H9 (cell line): ENCODE data around the gene FGF12. TPM values are rescaled to one million over a fixed set of nuclear protein-coding genes. Genes with fewer than 3 reads are reported as not detected.

ENCODE experiments used
- DNase-seq: peaks from one replicate; pipeline ENCODE4 v3.0.0-alpha.2; 2017
- H2AFZ ChIP-seq: one replicate; pipeline ENCODE4 v1.6.1; 2013; ENCODE audit warnings: mild to moderate bottlenecking, low read length, control low read depth, moderate library complexity
- H2AK5ac ChIP-seq: 2 replicates; pipeline ENCODE4 v1.6.1; 2013; ENCODE audit warnings: low read length, control low read depth, mixed read lengths; ENCODE audit not compliant: insufficient read length
- H2BK120ac ChIP-seq: one replicate; pipeline ENCODE4 v1.6.1; 2013; ENCODE audit warnings: low read depth, mild to moderate bottlenecking, low read length, control low read depth, inconsistent platforms; ENCODE audit not compliant: poor library complexity, severe bottlenecking
- H2BK12ac ChIP-seq: 2 replicates; pipeline ENCODE4 v1.6.1; 2013; ENCODE audit warnings: low read length, control low read depth, mixed read lengths, low read depth; ENCODE audit not compliant: insufficient read length
- H2BK15ac ChIP-seq: 2 replicates; pipeline ENCODE4 v1.6.1; 2013; ENCODE audit warnings: low read depth, low read length, control low read depth
- H2BK20ac ChIP-seq: one replicate; pipeline ENCODE4 v1.6.1; 2013; ENCODE audit warnings: low read depth, mild to moderate bottlenecking, low read length, control low read depth, inconsistent platforms; ENCODE audit not compliant: poor library complexity, severe bottlenecking
- H2BK5ac ChIP-seq: 2 replicates; pipeline ENCODE4 v1.6.1; 2013; ENCODE audit warnings: low read length, control low read depth, mixed read lengths; ENCODE audit not compliant: insufficient read length
- H3K14ac ChIP-seq: 2 replicates; pipeline ENCODE4 v1.6.1; 2013; ENCODE audit warnings: low read length, control low read depth; ENCODE audit not compliant: insufficient read depth
- H3K18ac ChIP-seq: 2 replicates; pipeline ENCODE4 v1.6.1; 2013; ENCODE audit warnings: low read depth, mild to moderate bottlenecking, mixed read lengths, low read length, control low read depth; ENCODE audit not compliant: insufficient read length
- H3K23ac ChIP-seq: 2 replicates; pipeline ENCODE4 v1.6.1; 2013; ENCODE audit warnings: low read length, control low read depth, mixed read lengths, low read depth; ENCODE audit not compliant: insufficient read length
- H3K23me2 ChIP-seq: 2 replicates; pipeline ENCODE4 v1.6.1; 2013; ENCODE audit warnings: low read depth, mild to moderate bottlenecking, mixed read lengths, low read length, control low read depth; ENCODE audit not compliant: insufficient read length, poor library complexity, severe bottlenecking
- H3K27ac ChIP-seq: 2 replicates; pipeline ENCODE4 v1.5.1; 2013; ENCODE audit warnings: low read length, control low read depth, mixed read lengths, low read depth; ENCODE audit not compliant: insufficient read length
- H3K27me3 ChIP-seq: 2 replicates; pipeline ENCODE4 v1.6.1; 2013; ENCODE audit warnings: low read length, control low read depth, inconsistent platforms; ENCODE audit not compliant: insufficient read depth
- H3K4ac ChIP-seq: 2 replicates; pipeline ENCODE4 v1.6.1; 2013; ENCODE audit warnings: low read depth, mild to moderate bottlenecking, control low read depth, inconsistent platforms, low read length, moderate library complexity
- H3K4me1 ChIP-seq: 2 replicates; pipeline ENCODE4 v1.6.1; 2013; ENCODE audit warnings: low read length, control low read depth, inconsistent platforms; ENCODE audit not compliant: insufficient read depth
- H3K4me2 ChIP-seq: 2 replicates; pipeline ENCODE4 v1.6.1; 2013; ENCODE audit warnings: low read length, control low read depth, mixed read lengths; ENCODE audit not compliant: insufficient read length, insufficient read depth
- H3K56ac ChIP-seq: 2 replicates; pipeline ENCODE4 v1.6.1; 2013; ENCODE audit warnings: low read depth, mild to moderate bottlenecking, mixed read lengths, low read length, control low read depth; ENCODE audit not compliant: insufficient read length
- H3K79me1 ChIP-seq: 2 replicates; pipeline ENCODE4 v1.6.1; 2013; ENCODE audit warnings: low read depth, mild to moderate bottlenecking, moderate library complexity, low read length, control low read depth, inconsistent platforms; ENCODE audit not compliant: insufficient read depth, poor library complexity, severe bottlenecking
- H3K79me2 ChIP-seq: 2 replicates; pipeline ENCODE4 v1.6.1; 2013; ENCODE audit warnings: low read length, control low read depth, inconsistent platforms; ENCODE audit not compliant: insufficient read depth
- H3K9ac ChIP-seq: 2 replicates; pipeline ENCODE4 v1.6.1; 2013; ENCODE audit warnings: low read length, control low read depth, mixed read lengths; ENCODE audit not compliant: insufficient read length; ENCODE audit errors: extremely low read depth
- H3K9me3 ChIP-seq: one replicate; pipeline ENCODE4 v1.6.1; 2013; ENCODE audit warnings: low read depth, low read length, inconsistent platforms; ENCODE audit not compliant: control insufficient read depth
- H3T11ph ChIP-seq: one replicate; pipeline ENCODE4 v1.6.1; 2013; ENCODE audit warnings: mild to moderate bottlenecking, low read length, control low read depth, inconsistent platforms
- H4K20me1 ChIP-seq: one replicate; pipeline ENCODE4 v1.6.1; 2013; ENCODE audit not compliant: control insufficient read depth, insufficient read length, insufficient read depth
- H4K5ac ChIP-seq: 2 replicates; pipeline ENCODE4 v1.6.1; 2013; ENCODE audit warnings: low read depth, mild to moderate bottlenecking, mixed read lengths, low read length, control low read depth; ENCODE audit not compliant: insufficient read length
- H4K8ac ChIP-seq: replicated peaks from 2 replicates; pipeline ENCODE4 v1.6.1; 2013; ENCODE audit warnings: low read length, control low read depth, mixed read lengths, low read depth; ENCODE audit not compliant: insufficient read length
- H4K91ac ChIP-seq: 2 replicates; pipeline ENCODE4 v1.6.1; 2013; ENCODE audit warnings: low read depth, mild to moderate bottlenecking, moderate library complexity, mixed read lengths, low read length, control low read depth; ENCODE audit not compliant: insufficient read length
- H3K27ac Mint-ChIP-seq, 3 experiments: 2 replicates in 2 of 3; 3 replicates in 1 of 3; pipeline ENCODE4 v1.8.0; 2020 to 2021; ENCODE audit warnings: mixed read lengths in 3 of 3, mild to moderate bottlenecking in 1 of 3, moderate library complexity in 1 of 3
- H3K27me3 Mint-ChIP-seq: 2 replicates; pipeline ENCODE4 v1.8.0; 2021; ENCODE audit warnings: low read depth, mild to moderate bottlenecking, moderate library complexity, mixed read lengths
- H3K36me3 Mint-ChIP-seq, 3 experiments: 2 replicates in 2 of 3; 3 replicates in 1 of 3; pipeline ENCODE4 v1.8.0; 2020 to 2021; ENCODE audit warnings: low read depth in 3 of 3, mixed read lengths in 3 of 3; ENCODE audit not compliant: insufficient read depth in 1 of 3
- H3K4me1 Mint-ChIP-seq, 2 experiments: 2 replicates each; pipeline ENCODE4 v1.8.0; 2020; ENCODE audit warnings: mixed read lengths in 2 of 2
- H3K4me3 Mint-ChIP-seq, 2 experiments: 2 replicates in 1 of 2; 3 replicates in 1 of 2; pipeline ENCODE4 v1.8.0; 2020 to 2021; ENCODE audit warnings: mild to moderate bottlenecking in 2 of 2, mixed read lengths in 2 of 2, moderate library complexity in 1 of 2
- H3K9me3 Mint-ChIP-seq, 2 experiments: 2 replicates in 1 of 2; 3 replicates in 1 of 2; pipeline ENCODE4 v1.8.0; 2020; ENCODE audit warnings: mild to moderate bottlenecking in 2 of 2, mixed read lengths in 2 of 2, moderate library complexity in 1 of 2
- total RNA-seq: library from RNA; stranded (reverse); gene quantifications from 2 replicates; pipeline ENCODE4 v1.2.1, GENCODE V29; 2021
- TF ChIP-seq, protein P1 (sequence below): fragments of 200-600 bp; sonication (generic); conservative IDR thresholded peaks from 3 replicates; pipeline ENCODE4 v1.8.0; 2021; ENCODE audit warnings: antibody characterized with exemption, mild to moderate bottlenecking

FGF12 gene
- total RNA-seq, 1 experiment from 2014 or later, result 5.6 TPM

DNA sequence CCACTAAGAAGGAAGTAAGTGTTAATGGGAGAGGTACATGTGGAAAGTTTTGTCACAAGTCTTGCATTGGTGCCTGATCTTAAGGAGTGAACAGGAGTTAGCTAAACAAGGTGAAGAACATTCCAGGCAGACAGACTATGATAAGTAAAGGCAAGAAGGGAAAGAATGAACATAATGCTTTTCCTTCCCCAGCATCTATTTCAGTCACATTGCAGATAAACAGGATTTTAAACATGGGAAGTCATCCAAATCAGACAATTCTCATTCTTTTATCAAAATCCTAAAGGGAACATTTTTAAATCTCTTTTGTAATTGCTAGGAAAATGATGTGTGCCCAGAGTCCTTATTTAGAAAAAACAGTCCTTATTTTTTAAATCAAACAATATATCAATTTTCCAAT lies 424.6 kb downstream of the FGF12 start:
- peaks cover 5 to 12% of the 10 kb centered on the region in 2 experiments for H3K4me1 Mint-ChIP-seq
- no peak overlapping the region for H3K27ac Mint-ChIP-seq
- H3K27ac ChIP-seq, result no peak overlapping the region
- H2BK120ac ChIP-seq, result no peak overlapping the region
- no peaks in the 10 kb centered on the region for H3K23me2 ChIP-seq
- H4K91ac ChIP-seq, result no peak overlapping the region
- H3K18ac ChIP-seq, result no peak overlapping the region
- H2AK5ac ChIP-seq, result no peak overlapping the region
- no peak overlapping the region for H3K4ac ChIP-seq
- no peak overlapping the region for H4K8ac ChIP-seq
- H3K4me2 ChIP-seq, result no peak overlapping the region
- DNase-seq, result no peak
- H2BK5ac ChIP-seq, result no peak overlapping the region
- H3K9ac ChIP-seq, result no peak overlapping the region
- H3K27me3 Mint-ChIP-seq, result no peaks in the 10 kb centered on the region
- peaks cover 6% of the 10 kb centered on the region; the same call in 1 of the 2 replicates for H3K4me1 ChIP-seq
- no peak overlapping the region for H3K14ac ChIP-seq
- no peaks in the 10 kb centered on the region for H3K36me3 Mint-ChIP-seq
- no peak overlapping the region for H3K4me3 Mint-ChIP-seq
- no peak overlapping the region for H2BK20ac ChIP-seq
- H4K20me1 ChIP-seq, result no peaks in the 10 kb centered on the region
- H2AFZ ChIP-seq, result no peak overlapping the region
- no peaks in the 10 kb centered on the region for H3K79me1 ChIP-seq
- H3K23ac ChIP-seq, result no peak overlapping the region
- H3K79me2 ChIP-seq, result no peaks in the 10 kb centered on the region
- H4K5ac ChIP-seq, result no peak overlapping the region
- H3K9me3 Mint-ChIP-seq, result no peaks in the 10 kb centered on the region
- H3K56ac ChIP-seq, result no peak overlapping the region
- H2BK12ac ChIP-seq, result no peak overlapping the region
- H3T11ph ChIP-seq, result no peak overlapping the region
- no peaks in the 10 kb centered on the region for H3K9me3 ChIP-seq
- H2BK15ac ChIP-seq, result no peak overlapping the region
- TF ChIP-seq, protein P1, sequence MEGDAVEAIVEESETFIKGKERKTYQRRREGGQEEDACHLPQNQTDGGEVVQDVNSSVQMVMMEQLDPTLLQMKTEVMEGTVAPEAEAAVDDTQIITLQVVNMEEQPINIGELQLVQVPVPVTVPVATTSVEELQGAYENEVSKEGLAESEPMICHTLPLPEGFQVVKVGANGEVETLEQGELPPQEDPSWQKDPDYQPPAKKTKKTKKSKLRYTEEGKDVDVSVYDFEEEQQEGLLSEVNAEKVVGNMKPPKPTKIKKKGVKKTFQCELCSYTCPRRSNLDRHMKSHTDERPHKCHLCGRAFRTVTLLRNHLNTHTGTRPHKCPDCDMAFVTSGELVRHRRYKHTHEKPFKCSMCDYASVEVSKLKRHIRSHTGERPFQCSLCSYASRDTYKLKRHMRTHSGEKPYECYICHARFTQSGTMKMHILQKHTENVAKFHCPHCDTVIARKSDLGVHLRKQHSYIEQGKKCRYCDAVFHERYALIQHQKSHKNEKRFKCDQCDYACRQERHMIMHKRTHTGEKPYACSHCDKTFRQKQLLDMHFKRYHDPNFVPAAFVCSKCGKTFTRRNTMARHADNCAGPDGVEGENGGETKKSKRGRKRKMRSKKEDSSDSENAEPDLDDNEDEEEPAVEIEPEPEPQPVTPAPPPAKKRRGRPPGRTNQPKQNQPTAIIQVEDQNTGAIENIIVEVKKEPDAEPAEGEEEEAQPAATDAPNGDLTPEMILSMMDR, result no peak
- no peaks in the 10 kb centered on the region for H3K27me3 ChIP-seq
